ENCODE measurements around the gene ANO10.
A peak's percentile ranks its signal among the peaks of the same experiment; 100 is the strongest.
"Not testable (repeated sequence)": the region's sequence is repeated elsewhere in the genome, so short reads cannot be mapped to it uniquely, and the experiment has no call there.

GRCh38 chr3:43544277-43544676 lies 77.5 kb downstream of the ANO10 start:
- peak; percentile 54 to 71 (median 58) for TF ChIP-seq CTCF (IDR thresholded peaks at IDR 0.05)
- not testable (repeated sequence) for TF ChIP-seq POLR2A, POLR2AphosphoS5 (IDR thresholded peaks at IDR 0.05)
